Measurements from ENCODE around the gene CFAP221.

Gene CFAP221

DNA sequence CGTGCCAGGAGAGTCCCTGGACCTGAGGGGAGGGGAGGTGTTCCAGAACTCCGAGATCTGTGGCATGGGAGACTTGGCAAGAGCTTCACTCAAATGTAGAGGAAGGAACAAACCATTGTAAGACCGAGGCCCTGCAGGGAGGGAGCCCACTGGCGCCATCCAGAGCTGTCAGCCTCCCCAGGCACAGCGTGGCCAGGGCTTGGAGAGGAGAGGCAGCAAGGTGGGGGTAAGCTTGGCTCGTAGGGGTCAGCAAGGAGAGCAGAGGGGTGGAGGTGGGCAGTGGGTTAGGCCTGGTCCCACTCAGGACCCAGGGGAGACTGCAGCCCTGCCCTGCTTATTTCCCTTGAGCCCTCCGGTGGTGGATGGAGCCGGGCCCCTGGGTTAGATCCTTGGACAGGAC, 138.3 kb downstream of the CFAP221 start:
- DNase-seq = no peak

DNA sequence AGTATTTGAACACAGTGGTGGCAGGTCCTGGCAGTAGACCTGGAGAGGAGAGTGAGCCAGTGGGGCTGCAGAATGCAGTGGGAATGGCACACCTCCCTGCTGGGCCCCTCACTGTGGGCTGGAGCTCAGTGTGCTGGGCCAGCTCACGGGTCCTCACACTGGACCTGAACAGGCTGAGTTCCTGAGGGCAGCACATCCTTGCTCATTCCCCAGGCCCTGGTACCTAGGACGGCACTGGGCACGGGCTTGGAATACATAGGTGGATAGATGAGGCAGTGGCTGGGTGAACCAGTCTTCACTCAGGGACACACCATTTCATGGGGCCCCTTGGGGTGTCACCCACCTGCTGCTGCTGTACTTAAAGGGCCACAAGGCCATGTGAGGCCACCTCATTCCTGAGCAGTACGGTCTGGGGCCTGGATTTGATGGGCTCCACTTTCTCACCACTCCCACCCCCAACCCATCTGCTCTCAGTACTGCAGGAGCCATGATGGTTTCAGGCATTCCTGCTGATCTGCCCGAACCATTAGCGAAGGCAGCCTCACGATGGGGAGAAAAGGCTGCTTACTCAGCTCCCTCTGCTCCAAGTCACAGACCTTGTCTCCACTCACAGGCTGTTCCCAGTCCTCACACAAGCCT, 138.9 kb downstream of the CFAP221 start:
- DNase-seq = no peak

DNA sequence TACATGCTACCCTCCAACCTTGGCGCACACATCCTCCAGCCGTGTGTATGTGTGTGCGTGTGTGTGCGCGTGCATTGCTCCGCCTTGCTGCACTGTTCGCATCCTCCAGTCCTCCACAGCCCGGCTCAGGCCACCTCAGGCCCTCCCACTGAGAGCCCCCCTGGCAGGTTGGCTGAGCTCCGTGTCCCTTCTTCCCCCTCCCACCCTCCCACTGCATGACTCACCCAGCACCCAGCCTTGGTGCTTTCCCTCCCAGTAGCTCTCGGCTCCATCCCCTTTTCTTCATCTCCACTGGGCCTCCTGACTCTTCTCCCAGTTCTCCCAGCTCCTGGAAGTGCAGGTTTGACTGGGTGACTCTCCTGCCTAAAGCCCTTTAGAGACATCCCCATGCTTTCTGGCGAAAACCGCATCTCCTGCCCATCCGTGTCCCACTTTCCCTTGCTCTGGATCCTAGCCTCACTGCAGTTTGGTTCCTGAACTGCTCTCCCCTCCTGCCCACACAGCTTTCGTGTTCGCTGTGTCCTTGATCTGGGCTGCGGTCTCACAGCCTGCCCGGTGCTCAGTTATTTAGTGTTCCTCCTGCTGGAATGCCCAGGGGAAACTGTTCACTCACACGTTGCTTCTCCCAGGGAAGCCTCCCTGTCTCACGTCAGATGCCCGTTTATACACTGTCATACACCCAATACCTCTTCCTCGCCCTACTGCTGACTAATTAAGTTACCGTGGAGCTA, 139.6 kb downstream of the CFAP221 start:
- peak; percentile 86 for DNase-seq

DNA sequence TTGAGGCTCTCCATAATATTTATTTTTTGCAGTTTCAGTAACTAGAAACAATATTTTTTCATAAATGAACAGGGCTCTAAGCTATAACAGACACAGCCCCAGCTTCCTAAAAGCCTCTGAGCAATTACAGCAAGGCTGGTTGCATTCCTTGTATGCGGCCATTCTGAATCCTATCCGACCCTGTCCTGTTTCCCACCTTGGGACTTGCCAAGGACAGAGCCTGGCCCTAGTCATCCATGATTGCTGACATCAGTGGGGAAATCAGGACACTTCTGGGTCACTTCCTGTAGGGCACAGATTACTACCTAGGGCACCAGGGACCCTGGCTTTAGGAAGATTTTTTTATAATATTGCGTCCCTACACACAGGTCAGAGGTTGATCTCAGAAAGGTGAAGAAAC, 140.3 kb downstream of the CFAP221 start:
- DNase-seq = no peak

DNA sequence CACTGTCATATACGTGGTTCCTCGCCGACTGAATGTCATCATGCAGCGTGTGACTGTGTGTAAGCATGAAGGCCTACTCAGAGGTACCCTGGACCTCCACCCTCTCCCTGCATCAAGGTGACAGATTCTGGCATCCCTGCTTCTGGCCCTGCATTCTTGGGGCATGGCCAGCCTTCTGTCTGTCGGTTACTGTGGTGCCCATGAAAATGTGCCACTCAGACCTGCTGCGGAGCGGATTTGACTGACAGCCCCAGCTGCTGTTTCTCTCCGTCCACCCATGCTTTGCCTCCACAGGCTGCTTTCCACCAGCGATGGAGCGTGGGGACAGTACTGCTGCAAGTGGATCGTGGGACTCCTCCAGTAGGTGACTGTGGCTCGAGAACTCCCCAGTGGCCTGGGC, 144.4 kb downstream of the CFAP221 start:
- no peak for DNase-seq

DNA sequence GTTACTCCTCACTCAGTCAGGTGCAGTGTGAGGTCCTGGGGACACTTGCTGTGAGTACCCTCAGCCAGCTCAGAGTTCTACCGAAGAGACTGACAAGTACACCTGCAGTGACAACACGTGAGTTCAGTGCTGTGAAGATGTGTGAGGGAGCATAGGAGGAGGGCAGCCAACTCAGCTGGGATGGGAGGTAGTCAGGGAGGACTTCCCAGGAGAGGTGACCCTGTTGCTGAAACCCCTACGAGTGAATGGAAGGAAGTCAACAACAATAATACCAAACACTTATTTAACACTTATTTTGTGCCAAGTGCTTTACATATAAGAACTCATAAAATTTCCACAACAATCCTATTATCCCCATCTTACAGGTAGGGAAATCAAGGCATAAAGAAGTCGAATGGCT, 145.0 kb downstream of the CFAP221 start:
- no peak for DNase-seq

DNA sequence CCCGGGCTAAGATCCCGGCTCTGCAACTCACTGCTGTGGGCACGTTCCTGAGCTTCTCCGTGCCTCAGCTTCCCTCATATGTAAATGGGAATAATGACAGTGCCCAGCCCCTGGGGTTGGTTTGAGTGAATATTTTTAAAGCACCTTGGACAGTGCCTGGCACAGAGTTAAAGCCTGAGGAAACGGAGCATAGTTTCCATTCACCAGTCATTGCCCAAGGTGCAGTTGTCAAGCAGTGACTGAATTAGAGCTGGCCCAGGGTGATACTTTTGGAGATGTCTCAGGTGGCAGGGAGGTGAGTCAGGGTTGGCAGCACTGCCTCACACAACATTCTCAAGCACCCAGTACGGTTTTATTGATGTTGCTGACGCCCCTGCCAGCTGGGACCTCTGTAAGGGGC, 146.9 kb downstream of the CFAP221 start:
- no peak for DNase-seq

DNA sequence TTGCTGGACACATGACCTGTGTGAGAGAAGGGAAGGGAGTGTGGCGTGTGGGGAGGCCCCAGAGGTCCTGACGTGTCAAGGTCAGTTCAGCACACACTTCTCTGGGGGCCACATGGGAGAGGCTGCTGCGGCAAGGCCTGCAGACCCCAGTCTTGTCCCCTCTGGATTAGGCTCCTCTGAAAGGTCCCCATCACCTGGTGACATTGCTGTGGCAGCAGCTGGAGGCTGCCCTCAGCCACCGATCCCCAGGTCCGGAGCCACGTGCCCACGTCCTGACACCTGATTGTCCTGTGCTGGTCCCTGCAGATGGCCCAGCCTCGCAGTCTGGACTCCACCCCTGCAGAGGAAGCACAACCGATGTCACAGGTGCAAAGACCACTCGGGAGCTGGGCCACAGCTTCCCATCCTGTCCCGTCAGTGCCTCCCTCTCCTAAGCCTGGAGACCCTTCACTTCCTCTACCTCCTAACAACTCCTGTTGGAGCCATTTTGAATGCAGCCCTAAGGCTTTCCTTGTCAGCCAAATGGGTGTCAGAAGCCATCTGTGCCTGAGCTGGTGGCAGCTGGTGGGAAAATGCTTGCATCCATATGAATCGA, 147.5 kb downstream of the CFAP221 start:
- DNase-seq = no peak

DNA sequence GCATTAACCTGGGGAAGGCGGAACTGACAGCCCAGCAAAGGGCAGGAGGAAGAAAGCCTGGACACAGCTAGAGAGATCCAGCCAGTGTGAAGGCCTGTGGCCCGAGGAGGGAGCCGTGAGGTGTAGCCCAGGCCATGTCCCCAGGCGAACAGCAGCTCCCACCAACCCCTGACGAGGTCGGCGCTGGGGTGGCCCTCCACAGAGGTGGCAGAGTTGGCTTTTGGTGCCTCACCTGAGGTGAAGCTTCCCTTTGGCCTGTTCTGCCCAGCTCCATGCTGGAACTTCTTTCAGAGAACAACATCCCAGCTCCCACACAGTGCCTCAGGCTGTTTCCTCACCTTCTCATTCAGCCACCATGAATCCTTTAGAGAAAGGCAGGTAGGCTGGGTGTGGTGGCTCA, 148.1 kb downstream of the CFAP221 start:
- no peak for DNase-seq

DNA sequence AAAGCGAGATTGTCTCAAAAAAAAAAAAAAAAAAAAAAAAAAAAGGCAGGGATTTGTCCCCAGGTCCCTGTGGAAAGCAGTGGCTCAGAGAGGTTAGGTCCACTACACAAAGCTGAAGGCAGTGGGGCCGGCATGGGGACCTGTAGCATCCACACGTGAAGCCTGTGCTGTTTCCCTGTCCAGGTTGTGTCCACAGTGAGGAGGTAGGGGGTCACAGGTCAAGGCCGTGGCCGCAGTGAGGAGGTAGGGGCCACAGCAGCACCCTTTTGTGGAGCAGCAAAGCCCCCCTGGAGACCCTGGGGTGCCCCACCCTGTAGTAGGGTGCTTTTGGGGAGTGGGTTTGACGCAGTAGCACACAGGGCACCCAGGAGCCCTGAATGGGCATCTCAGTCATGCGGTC, 148.7 kb downstream of the CFAP221 start:
- no peak for DNase-seq

DNA sequence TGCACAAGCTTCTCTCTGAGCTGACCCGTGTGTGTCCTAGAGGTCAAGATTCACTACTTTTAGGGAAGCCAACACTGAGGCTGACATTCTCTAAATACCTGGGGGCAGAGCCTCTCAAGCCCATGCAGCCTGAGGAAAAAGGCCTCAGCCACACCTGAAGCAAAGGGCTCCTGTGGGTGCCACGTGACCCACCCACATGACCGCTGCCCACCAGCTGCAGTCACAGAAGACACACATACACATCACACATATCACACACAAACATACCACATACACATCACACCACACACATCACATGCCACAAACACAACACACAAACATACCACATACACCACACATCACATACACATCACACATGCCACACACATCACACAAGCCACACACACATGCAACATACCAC, 149.3 kb downstream of the CFAP221 start:
- no peak for DNase-seq

DNA sequence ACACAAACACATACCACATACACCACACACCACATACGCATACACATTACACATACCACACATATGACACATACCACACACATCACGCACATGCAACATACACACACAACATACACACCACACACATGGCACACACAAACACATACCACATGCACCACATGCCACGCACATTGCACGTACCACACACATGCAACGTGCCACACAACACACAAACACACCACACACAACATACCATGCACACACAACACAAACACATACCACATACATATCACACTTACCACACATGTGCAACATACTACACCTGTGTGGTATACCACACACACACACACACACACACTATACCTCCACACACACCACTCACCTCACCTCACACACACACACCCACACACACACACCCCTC, 149.7 kb downstream of the CFAP221 start:
- no peak for DNase-seq

DNA sequence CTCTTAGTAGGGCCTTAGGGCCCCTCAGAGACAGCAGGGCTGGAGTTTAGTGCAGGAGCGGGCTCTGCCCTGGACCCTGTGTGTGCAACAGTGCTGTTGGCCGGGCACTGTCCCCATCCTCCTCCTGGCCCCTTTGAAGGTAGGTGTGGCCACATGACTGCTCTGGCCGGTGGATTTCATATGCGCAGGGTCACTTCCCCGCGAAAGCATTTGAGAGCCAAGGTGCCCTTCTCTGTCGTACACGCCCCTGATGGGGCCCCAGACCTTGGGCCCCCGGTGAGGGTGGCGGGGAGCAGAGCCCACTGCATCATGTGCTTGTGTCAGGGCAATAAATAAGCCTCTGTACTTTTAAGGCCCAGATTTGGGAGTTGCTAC, 150.2 kb downstream of the CFAP221 start:
- DNase-seq = no peak

DNA sequence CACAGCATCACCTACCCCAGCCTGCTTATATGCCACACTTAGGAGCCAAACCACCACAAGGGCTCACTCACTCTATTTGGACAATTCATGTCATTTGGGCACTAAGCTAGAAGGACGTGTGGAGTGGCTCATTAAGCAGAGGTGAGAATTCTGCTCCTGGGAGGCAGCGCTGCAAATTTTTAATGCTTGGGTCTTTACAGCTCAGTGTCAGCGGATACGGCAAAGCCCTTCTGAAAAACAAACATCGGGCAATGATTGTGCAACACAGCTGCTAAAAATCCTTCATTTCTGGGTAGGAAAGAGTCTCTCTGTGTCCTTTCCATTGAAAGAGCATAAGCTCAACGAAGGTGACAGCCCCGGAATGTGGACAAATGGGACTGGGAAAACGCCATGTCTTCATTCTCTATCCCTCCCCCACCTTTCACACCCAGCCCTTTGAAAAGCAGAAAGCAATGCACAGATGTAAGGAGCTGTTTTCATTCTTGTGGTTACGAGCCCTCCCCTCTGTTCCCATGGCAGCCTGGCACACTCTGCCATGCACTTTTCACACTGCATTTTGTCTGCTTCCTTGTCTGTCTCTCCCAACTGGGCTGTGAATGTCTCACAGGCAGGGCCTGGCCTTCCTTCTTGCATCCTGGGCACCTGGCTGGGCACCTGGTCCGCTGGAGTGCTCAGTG, 150.7 kb downstream of the CFAP221 start:
- DNase-seq = peak; percentile 63

DNA sequence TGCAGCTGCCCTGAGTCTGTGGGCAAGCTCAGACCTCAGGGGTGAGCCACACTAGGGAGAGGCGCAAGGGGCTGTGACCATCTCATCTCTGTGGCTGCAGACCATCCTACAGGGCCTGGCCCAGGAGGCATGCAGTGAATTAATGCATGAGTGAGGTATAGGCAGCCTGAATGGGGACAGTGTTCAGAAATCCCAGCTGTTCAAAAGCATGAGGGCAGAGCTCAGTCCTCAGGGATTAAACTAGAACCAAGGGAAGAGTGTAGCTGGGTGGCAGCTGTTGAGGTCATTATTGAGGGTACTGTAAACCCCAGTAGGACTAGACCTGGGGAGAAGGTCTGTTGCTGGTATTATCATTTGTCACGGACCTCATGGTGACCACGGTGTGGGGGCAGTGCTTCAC, 151.8 kb downstream of the CFAP221 start:
- DNase-seq = no peak

DNA sequence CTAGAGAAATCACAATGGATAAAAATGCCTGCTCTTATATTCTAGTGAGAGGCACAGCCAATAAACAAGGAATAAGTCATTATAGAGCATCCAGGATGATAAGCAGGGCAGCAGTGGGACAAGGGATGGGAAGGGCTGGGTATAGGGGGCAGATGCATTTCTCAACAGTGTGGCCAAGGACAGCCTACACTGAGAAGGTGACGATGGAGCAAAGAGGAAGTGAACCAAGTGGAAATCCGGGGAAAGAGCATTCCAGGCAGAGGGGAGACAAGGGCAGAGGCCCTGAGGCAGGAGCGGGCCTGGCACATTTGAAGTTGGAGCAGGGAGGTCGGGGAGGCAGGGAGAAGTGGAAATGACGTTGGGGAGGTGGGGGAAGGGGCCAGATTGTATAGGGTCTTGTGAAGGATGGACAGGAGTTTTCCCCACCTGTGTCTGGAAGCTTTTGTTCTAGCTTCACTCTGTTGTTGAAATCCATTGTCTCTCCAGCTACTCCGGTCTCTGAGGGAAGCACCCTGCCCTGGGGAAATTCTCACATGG, 152.3 kb downstream of the CFAP221 start:
- no peak for DNase-seq

DNA sequence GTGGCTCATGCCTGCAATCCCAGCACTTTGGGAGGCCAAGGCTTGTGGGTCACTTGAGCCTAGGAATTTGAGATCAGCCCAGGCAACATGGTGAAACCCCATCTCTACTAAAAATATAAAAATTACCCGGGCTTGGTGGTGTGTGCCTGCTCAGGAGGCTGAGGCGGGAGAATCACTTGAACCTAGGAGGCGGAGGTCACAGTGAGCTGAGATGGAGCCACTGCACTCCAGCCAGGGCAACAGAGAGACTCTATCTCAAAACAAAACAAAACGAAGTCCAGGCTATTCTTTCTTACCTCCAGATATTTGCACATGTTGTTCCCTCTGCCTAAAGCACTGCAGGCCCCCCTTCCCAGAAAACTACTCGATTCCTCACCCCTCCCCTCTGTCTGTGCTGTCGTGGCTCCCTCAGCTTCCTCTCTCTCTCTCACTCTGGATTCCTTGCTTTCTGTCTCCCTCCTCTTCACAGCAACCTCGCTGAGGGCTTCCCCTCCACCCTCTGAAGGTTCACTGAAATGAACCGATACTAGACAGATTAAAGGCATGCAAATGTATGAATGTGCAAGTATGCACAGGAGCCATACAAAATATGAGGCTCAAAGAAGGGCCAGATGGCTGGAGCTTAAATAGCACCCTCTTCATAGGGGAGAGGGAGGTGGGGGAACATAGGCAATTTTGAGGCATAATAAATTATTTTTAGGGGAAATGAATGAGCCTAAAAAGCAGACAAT, 153.2 kb downstream of the CFAP221 start:
- DNase-seq = no peak

DNA sequence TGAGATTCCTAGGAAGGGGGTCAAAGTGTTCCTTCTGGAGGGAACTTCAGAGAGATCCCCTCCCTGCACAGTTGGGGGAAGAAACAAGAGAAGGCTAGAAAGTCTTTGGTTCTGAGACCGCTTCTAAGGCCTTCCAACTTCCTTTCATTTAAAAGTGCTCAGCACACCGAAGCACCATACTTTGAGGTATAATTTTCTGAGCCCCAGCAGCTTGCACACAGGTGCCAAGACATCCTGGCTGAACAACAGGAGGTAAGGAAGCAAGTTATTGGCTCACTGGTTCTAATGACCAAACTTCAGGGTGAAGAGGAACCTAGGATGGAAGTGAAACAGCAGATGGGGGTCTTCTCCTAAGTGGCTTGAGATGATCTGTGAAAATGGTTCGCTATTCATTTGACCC, 154.0 kb downstream of the CFAP221 start:
- no peak for DNase-seq

DNA sequence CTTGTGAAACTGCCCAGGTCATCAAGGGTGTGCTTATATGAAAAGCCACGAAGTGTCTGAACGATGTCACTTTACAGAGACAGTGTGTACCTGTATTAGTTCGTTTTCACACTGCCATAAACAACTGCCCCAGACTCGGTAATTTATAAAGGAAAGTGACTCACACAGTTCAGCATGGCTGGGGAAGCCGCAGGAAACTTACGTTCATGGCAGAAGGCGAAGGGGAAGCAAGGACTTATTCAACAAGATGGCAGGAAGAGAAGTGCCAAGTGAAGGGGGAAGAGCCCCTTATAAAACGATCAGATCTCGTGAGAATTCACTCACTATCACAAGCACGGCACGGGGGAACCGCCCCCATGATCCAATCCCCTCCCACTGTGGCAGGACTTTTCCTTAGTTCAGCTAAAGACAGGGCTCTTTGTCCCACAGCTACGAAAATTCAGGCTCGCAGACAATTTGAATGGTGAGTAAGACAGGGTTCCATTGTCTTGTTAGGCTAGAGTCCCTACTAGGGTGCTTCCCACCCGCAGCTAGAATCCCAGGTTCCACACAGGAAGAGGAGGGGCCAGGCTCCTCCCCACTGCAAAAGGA, 154.9 kb downstream of the CFAP221 start:
- DNase-seq = no peak

DNA sequence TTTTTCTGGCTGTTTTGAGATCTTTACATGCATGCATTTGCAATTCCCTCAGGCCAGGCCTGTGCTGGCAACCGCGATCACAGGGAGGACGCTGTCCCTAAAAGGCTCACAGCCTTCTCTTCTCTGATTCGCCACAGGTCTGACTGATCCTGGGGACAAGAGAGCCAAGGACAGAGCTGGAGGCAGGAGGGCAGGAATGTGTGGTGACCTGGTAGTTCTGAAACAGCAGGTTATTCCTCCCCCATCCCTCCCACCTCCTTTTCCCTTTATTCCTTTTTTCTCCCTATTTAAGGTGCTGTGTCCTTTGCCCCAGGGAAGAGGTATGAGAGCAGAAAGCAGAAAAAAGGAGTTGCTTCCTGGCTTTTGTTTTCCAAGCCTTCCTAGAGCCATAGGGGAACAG, 156.6 kb downstream of the CFAP221 start:
- DNase-seq = no peak

DNA sequence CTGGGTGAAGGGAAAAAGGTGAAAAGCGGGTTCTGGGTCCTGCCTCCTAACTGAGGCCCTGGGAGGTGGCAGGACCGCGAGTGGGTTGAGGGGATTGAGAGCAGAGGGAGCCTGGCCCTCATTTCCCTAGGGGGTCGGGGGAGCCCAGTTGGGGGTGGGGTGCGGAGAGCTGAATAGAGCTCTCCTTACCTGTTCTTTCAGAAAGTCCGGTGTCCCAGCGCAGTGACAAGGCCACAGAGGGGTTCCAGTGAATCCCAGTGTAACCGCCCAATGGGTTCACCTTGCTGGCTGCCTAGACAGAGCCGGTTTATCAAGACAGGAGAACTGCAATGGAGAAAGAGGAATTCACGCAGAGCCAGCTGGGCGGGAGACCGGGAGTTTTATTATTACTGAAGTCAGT, 157.1 kb downstream of the CFAP221 start:
- no peak for DNase-seq

DNA sequence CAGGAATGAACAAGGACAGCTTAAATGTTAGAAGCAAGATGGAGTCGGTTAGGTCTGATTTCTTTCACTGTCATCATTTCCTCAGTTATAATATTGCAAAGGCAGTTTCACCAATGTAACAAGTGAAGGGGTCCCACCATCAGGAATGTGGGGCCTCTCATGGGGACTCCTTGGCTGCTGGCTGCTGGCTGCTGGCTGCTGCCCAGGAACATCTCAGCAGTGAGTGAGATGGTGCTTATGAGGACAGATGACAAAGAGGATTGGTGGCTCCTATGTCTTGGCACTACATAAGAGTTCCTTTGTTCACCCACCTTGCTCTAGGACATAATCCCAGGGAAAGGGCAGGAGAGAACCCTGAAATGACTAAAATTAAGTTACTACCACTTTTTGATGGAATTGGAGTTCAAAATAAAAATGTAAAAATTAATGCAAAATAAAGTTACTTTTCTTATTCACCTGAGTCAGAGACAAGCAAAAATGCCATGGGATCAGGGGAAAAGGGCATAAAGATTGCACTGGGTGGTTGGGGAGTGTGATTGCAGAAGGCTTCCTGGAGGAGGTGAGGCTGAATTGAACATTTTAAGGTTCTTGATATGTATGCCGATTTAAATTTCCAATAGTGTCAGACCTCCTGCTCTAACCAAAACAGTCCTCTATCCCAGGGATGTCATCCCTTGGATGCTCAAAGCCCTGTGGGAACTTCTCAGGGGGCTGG, 158.1 kb downstream of the CFAP221 start:
- no peak for DNase-seq
